Activated B cell treated with CpG ODN at 0.5 μM for 24 hours (primary cell): ENCODE data around the gene SCO2. TPM values are rescaled to one million over a fixed set of nuclear protein-coding genes. Genes with fewer than 3 reads are reported as not detected.
A peak's percentile ranks its signal among the peaks of the same experiment; 100 is the strongest.

Source experiments
- ATAC-seq: fragments of 200-7000 bp; cut with Tn5 transposase; one replicate; pipeline ENCODE4 v1.10.0; 2021; ENCODE audit warnings: low read depth, mild to moderate bottlenecking, moderate library complexity
- CTCF ChIA-PET: fragments of 350-600 bp; sonication (Branson Sonifier 250); formaldehyde crosslinking; loops from one replicate; lab custom pipeline; 2021; ENCODE audit warnings: antibody characterized with exemption; lab: Charles Lee
- POLR2A ChIA-PET: fragments of 350-600 bp; sonication (Branson Sonifier 250); formaldehyde crosslinking; loops from one replicate; lab custom pipeline; 2021; ENCODE audit warnings: antibody characterized with exemption; lab: Charles Lee
- DNase-seq: peaks from one replicate; pipeline ENCODE4 v3.0.0; 2022
- H3K27ac Mint-ChIP-seq: one replicate; pipeline ENCODE4 v1.8.0; 2020; ENCODE audit warnings: mixed read lengths
- H3K27me3 Mint-ChIP-seq: one replicate; pipeline ENCODE4 v1.8.0; 2021; ENCODE audit warnings: mixed read lengths
- H3K36me3 Mint-ChIP-seq: one replicate; pipeline ENCODE4 v1.8.0; 2021; ENCODE audit warnings: low read depth, mixed read lengths
- H3K4me1 Mint-ChIP-seq: one replicate; pipeline ENCODE4 v1.8.0; 2021; ENCODE audit warnings: mixed read lengths
- H3K4me3 Mint-ChIP-seq: one replicate; pipeline ENCODE4 v1.8.0; 2020; ENCODE audit warnings: mild to moderate bottlenecking, mixed read lengths
- H3K9me3 Mint-ChIP-seq: one replicate; pipeline ENCODE4 v1.8.0; 2020; ENCODE audit warnings: mixed read lengths
- CTCF ChIP-seq: fragments of 200-600 bp; IDR thresholded peaks from one replicate; pipeline ENCODE4 v1.8.0; 2022; ENCODE audit warnings: antibody characterized with exemption, mild to moderate bottlenecking
- intact Hi-C: fragments of 100-400 bp; cut with micrococcal nuclease; formaldehyde crosslinking; loops from one replicate; pipeline ENCODE4 v1.15.1; 2024
- total RNA-seq: library from RNA; stranded (reverse); gene quantifications from 2 replicates; pipeline ENCODE4 v1.2.3, GENCODE V29; 2022

Gene SCO2
- total RNA-seq, 1 donor from 2014 or later, result 7.1 TPM

- ChIA-PET CTCF (interaction anchor here (0.7 to 1.4 kb wide), 4 partner anchors 8 to 31 kb away, joined by 3 to 4 read pairs (median 3); partner anchors contain the start of gene SYCE3), POLR2A (interaction anchor here (0.7 to 13.6 kb wide), 12 partner anchors 7 to 341 kb away, joined by 3 to 946 read pairs (median 12); partner anchors contain the start of genes CHKB, KLHDC7B, LMF2 and NCAPH2)
- intact Hi-C loops, result loop anchor here (1.0 to 2.0 kb wide), 6 partner anchors 7 to 341 kb away; partner anchors contain the start of genes CHKB, SBF1 and SYCE3
- Mint-ChIP-seq H3K4me1 (peaks cover 54% of the 10 kb centered on the region), H3K36me3 (peaks cover 10% of the 10 kb centered on the region), H3K4me3 (peak overlapping the region; percentile 92), H3K27ac (peak overlapping the region; percentile 99), H3K27me3 (no peaks in the 10 kb centered on the region), H3K9me3 (no peaks in the 10 kb centered on the region)
- DNase-seq (no peak), ATAC-seq (no peak)
- TF ChIP-seq CTCF, result no peak
Observed at GRCh38 chr22:50531962-50532674, 6.7 kb upstream of the SCO2 start.

GRCh38 chr22:50531546-50531961, 6.2 kb upstream of the SCO2 start:
- no peaks in the 10 kb centered on the region for H3K9me3 Mint-ChIP-seq
- DNase-seq, result peak; percentile 78
- H3K4me1 Mint-ChIP-seq, result peaks cover 59% of the 10 kb centered on the region
- H3K4me3 Mint-ChIP-seq, result peak overlapping the region; percentile 92
- CTCF ChIA-PET, result interaction anchor here (0.7 to 1.4 kb wide), 4 partner anchors 9 to 31 kb away, joined by 3 to 4 read pairs (median 3); partner anchors contain the start of gene SYCE3
- peak overlapping the region; percentile 99 for H3K27ac Mint-ChIP-seq
- intact Hi-C loops, result loop anchor here (1.0 to 2.0 kb wide), 6 partner anchors 8 to 341 kb away; partner anchors contain the start of genes CHKB, SBF1 and SYCE3
- POLR2A ChIA-PET, result interaction anchor here (0.7 to 13.6 kb wide), 13 partner anchors 14 to 341 kb away, joined by 3 to 946 read pairs (median 5); partner anchors contain the start of genes ADM2, CHKB, KLHDC7B and LMF2
- peak; percentile 43 for ATAC-seq
- H3K36me3 Mint-ChIP-seq, result peaks cover 12% of the 10 kb centered on the region
- H3K27me3 Mint-ChIP-seq, result no peaks in the 10 kb centered on the region
- TF ChIP-seq CTCF, result no peak

- Mint-ChIP-seq H3K36me3 (peaks cover 12% of the 10 kb centered on the region), H3K9me3 (no peaks in the 10 kb centered on the region), H3K4me1 (peaks cover 55% of the 10 kb centered on the region), H3K4me3 (peak overlapping the region; percentile 92), H3K27me3 (no peaks in the 10 kb centered on the region), H3K27ac (peak overlapping the region; percentile 99)
- TF ChIP-seq CTCF, result no peak
- POLR2A ChIA-PET, result interaction anchor here (0.6 to 13.6 kb wide), 12 partner anchors 14 to 340 kb away, joined by 3 to 946 read pairs (median 6); partner anchors contain the start of genes ADM2, CHKB, KLHDC7B and LMF2
- intact Hi-C loops, result loop anchor here (1.0 to 2.0 kb wide), 6 partner anchors 8 to 340 kb away; partner anchors contain the start of genes CHKB, SBF1 and SYCE3
- CTCF ChIA-PET, result interaction anchor here (0.7 to 1.4 kb wide), 4 partner anchors 9 to 32 kb away, joined by 3 to 4 read pairs (median 3); partner anchors contain the start of gene SYCE3
- ATAC-seq (peak; percentile 53), DNase-seq (peak; percentile 86)
Observed at GRCh38 chr22:50530877-50531545, 5.6 kb upstream of the SCO2 start.

GRCh38 chr22:50530580-50530876, 5.1 kb upstream of the SCO2 start:
- Mint-ChIP-seq H3K4me1 (peaks cover 55% of the 10 kb centered on the region), H3K36me3 (peaks cover 12% of the 10 kb centered on the region), H3K27ac (peak overlapping the region; percentile 99), H3K9me3 (no peaks in the 10 kb centered on the region), H3K4me3 (peak overlapping the region; percentile 92), H3K27me3 (no peaks in the 10 kb centered on the region)
- CTCF ChIA-PET, result no interaction called here
- POLR2A ChIA-PET, result interaction anchor here (0.6 to 13.6 kb wide), 10 partner anchors 15 to 269 kb away, joined by 3 to 946 read pairs (median 12); partner anchors contain the start of genes ADM2, CHKB, KLHDC7B and LMF2
- peak; percentile 1 for ATAC-seq
- intact Hi-C loops, result loop anchor here (2.0 kb wide), 2 partner anchors 56 to 340 kb away; partner anchors contain the start of gene SBF1
- no peak for DNase-seq
- TF ChIP-seq CTCF, result no peak
